ENCODE results near the gene FAM20B. TPM values are rescaled to one million over a fixed set of nuclear protein-coding genes. Genes with fewer than 3 reads are reported as not detected.

FAM20B gene
- total and polyA plus RNA-seq, 12 donors = 15.4 to 69.9 (median 38.3) TPM

DNA sequence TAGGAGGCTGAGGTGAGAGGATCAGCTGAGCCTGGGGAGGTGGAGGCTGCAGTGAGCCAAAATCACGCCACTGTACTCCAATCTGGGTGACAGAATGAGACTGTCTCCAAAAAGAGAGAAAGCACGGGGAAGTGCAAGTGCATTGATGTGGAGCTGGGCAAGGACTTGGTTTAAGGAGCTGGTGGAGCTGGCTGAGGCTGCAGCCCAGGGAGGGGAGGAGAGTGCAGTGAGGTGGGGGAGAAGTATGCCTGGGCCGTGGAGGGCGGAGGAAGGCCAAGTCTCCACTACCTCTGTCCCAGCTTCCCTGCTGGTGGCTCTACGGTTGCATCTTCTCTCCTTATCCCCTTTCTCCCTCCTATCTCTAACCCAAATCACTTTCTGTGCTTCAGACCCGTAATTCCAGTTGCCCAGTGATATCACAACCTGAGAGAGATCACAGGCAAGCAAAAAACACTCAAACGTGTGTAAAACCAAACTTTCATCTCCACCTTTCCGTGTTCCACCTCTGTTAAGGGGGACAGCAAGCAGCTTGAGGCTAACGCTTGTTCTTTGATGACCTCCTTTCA lies 67.3 kb downstream of the FAM20B start:
- Histone ChIP-seq H3K27me3 (no peaks in the 10 kb centered on the region), H3K9me3 (replicated peaks in 1 of 3) (no peaks in the 10 kb centered on the region), H3K4me1 (replicated peaks in 1 of 2) (peaks cover 12 to 14% of the 10 kb centered on the region in 2 donors), H3K4me3 (no peak overlapping the region), H3K27ac (no peak overlapping the region), H3K36me3 (replicated peaks in 1 of 2) (peaks cover 0 to 51% of the 10 kb centered on the region in 2 donors)
- intact Hi-C loops (cut with DNase I) = no loop called here
- TF ChIP-seq CTCF (IDR thresholded peaks at IDR 0.05) (no peak), POLR2A (IDR thresholded peaks at IDR 0.05) (no peak)
- peak in 1 of 7 donors; percentile 6 for DNase-seq
- WGBS, 4 donors = 87 to 96% (median 93%) methylated on average over 9 of the region's 9 CpGs

DNA sequence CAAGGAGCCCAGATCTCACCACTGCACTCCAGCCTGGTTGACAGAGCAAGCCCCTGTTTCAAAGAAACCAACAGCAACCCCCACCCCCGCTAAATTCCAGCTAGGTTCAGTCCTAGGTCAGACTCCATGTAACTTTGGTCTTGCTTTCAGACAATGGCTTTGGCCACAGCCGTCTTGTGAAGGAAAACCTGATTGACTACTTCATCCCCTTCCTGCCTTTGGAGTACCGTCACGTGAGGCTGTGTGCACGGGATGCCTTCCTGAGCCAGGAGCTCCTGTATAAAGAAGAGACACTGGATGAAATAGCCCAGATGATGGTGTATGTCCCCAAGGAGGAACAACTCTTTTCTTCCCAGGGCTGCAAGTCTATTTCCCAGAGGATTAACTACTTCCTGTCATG lies 69.1 kb downstream of the FAM20B start:
- DNase-seq = peak in 1 of 7 donors; percentile 50
- Histone ChIP-seq H3K36me3 (replicated peaks in 1 of 2) (peaks cover 0 to 55% of the 10 kb centered on the region in 2 donors), H3K9me3 (replicated peaks in 1 of 3) (no peaks in the 10 kb centered on the region), H3K27me3 (no peaks in the 10 kb centered on the region), H3K4me1 (replicated peaks in 1 of 2) (peaks cover 12 to 14% of the 10 kb centered on the region in 2 donors), H3K27ac (no peak overlapping the region), H3K4me3 (no peak overlapping the region)
- TF ChIP-seq CTCF (IDR thresholded peaks at IDR 0.05) = no peak
- TF ChIP-seq POLR2A (IDR thresholded peaks at IDR 0.05) = no peak
- intact Hi-C loops (cut with DNase I) = no loop called here
- WGBS, 4 donors = 80 to 86% (median 85%) methylated on average over 4 to 5 of the region's 5 CpGs

GRCh38 chr1:179095377-179095776 lies 69.7 kb downstream of the FAM20B start:
- Histone ChIP-seq H3K4me1 (replicated peaks in 1 of 2) (peaks cover 12 to 14% of the 10 kb centered on the region in 2 donors), H3K27me3 (no peaks in the 10 kb centered on the region), H3K36me3 (replicated peaks in 1 of 2) (peaks cover 0 to 55% of the 10 kb centered on the region in 2 donors), H3K27ac (no peak overlapping the region), H3K9me3 (replicated peaks in 1 of 3) (no peaks in the 10 kb centered on the region), H3K4me3 (no peak overlapping the region)
- intact Hi-C loops (cut with DNase I) = no loop called here
- TF ChIP-seq POLR2A (IDR thresholded peaks at IDR 0.05) (no peak), CTCF (IDR thresholded peaks at IDR 0.05) (no peak)
- peak in 1 of 7 donors; percentile 18 for DNase-seq
- 90 to 98% (median 95%) methylated on average over 4 of the region's 4 CpGs for WGBS, 4 donors

GRCh38 chr1:179095924-179096323 lies 70.2 kb downstream of the FAM20B start:
- peak in 1 of 7 donors; percentile 15 for DNase-seq
- 81 to 93% (median 86%) methylated on average over 3 of the region's 3 CpGs for WGBS, 4 donors
- intact Hi-C loops (cut with DNase I) = no loop called here
- Histone ChIP-seq H3K27ac (no peak overlapping the region), H3K9me3 (replicated peaks in 1 of 3) (no peaks in the 10 kb centered on the region), H3K4me3 (no peak overlapping the region), H3K4me1 (replicated peaks in 1 of 2) (peaks cover 12% of the 10 kb centered on the region in 2 donors), H3K36me3 (replicated peaks in 1 of 2) (peaks cover 0 to 55% of the 10 kb centered on the region in 2 donors), H3K27me3 (no peaks in the 10 kb centered on the region)
- TF ChIP-seq POLR2A (IDR thresholded peaks at IDR 0.05) (no peak), CTCF (IDR thresholded peaks at IDR 0.05) (no peak)

Data from adrenal gland (tissue), 12 donors.